Activated naive CD4-positive, alpha-beta T cell treated with anti-CD3 and anti-CD28 coated beads, Interleukin-2, amount 10 ng/mL, durations not matched to agents 5 hours and 36 hours (primary cell): ENCODE measurements around the gene NOP10. TPM values are rescaled to one million over a fixed set of nuclear protein-coding genes. Genes with fewer than 3 reads are reported as not detected.

Experiments used
- microRNA-seq: library from miRNA; unstranded; fragments of <30 nt; microRNA quantifications from one replicate; pipeline ENCODE4 v1.2.0, GENCODE V29; 2022; ENCODE audit warnings: borderline microRNAs expressed, borderline replicate concordance
- total RNA-seq, 2 experiments: library from RNA; stranded (reverse); gene quantifications; one replicate each; pipeline ENCODE4 v1.2.3, GENCODE V29; 2021

The NOP10 gene
- total RNA-seq = 100 to 1,000 TPM; 160 to 162 TPM

GRCh38 chr15:34342737-34343575, at the start of gene NOP10, which contains the start of gene NUTM1:
TSS of gene NOP10 (minus strand) at chr15:34343136. CDS start at chr15:34343073, 63 bp downstream.
TSS of gene NUTM1 (plus strand) at chr15:34343315. CDS start at chr15:34343697, 382 bp downstream.

GRCh38 chr15:34367101-34368081, 24.5 kb upstream of the NOP10 start, which contains the start of gene LPCAT4:
TSS of gene LPCAT4 (minus strand) at chr15:34367196. CDS start at chr15:34367100, 96 bp downstream.

GRCh38 chr15:34337557-34338306, 5.2 kb downstream of the NOP10 start, which contains the start of gene SLC12A6:
TSS of gene SLC12A6 (minus strand) at chr15:34337781. CDS start at chr15:34336680, 1,101 bp downstream.

Small RNA genes within 50 kb of the gene (microRNA-seq; reads per million reads assigned to microRNA genes)
- not detected for gene MIR1233-1

Other genes with a start within 250 kb of the NOP10 start
- gene EMC7, start 241.3 kb downstream of the NOP10 start, total RNA-seq = 10 to 100 TPM; 45.6 to 52.3 TPM
- 1 to 10 TPM; 3.1 to 3.3 TPM for gene PGBD4, start 241.1 kb downstream of the NOP10 start, total RNA-seq
- 10 to 100 TPM; 37.5 to 38.7 TPM for gene KATNBL1, start 133.0 kb downstream of the NOP10 start, total RNA-seq
- 10 to 100 TPM; 65.4 to 69.2 TPM for gene EMC4, start 118.1 kb downstream of the NOP10 start, total RNA-seq
- gene SLC12A6, start 5.4 kb downstream of the NOP10 start, total RNA-seq = 10 to 100 TPM; 46.7 to 51.2 TPM
- not detected for gene NUTM1, start 179 bp upstream of the NOP10 start, total RNA-seq
- 100 to 1,000 TPM in 1 of 2 experiments, 10 to 100 TPM in 1; 96.8 to 101 TPM for gene LPCAT4, start 24.1 kb upstream of the NOP10 start, total RNA-seq
- 100 to 1,000 TPM; 183 to 185 TPM for gene GOLGA8A, start 94.7 kb upstream of the NOP10 start, total RNA-seq
- gene GOLGA8B, start 240.5 kb upstream of the NOP10 start, total RNA-seq = 100 to 1,000 TPM; 259 to 305 TPM